SK-N-MC (cell line): ENCODE data around the gene DCST2.

Source experiments
- DNase-seq: peaks from one replicate; pipeline ENCODE4 v3.0.0-alpha.2; 2011; ENCODE audit warnings: low read depth, low spot score
- H3K27ac ChIP-seq: fragments of 200-600 bp; sonication (generic); 2 replicates; pipeline ENCODE4 v1.5.1; 2016; ENCODE audit warnings: mixed run types
- H3K36me3 ChIP-seq: fragments of 200-600 bp; sonication (generic); 2 replicates; pipeline ENCODE4 v1.6.1; 2017; ENCODE audit warnings: antibody characterized with exemption, low read length, mixed read lengths; ENCODE audit not compliant: insufficient read depth
- H3K4me3 ChIP-seq: fragments of 200-600 bp; sonication (generic); 2 replicates; pipeline ENCODE4 v1.5.1; 2016
- H3K9ac ChIP-seq: fragments of 200-600 bp; sonication (generic); 2 replicates; pipeline ENCODE4 v1.8.0; 2017; ENCODE audit warnings: mixed run types, mixed read lengths; ENCODE audit not compliant: insufficient read length
- H3K9me3 ChIP-seq: fragments of 200-600 bp; sonication (generic); 2 replicates; pipeline ENCODE4 v1.6.1; 2017; ENCODE audit warnings: low read depth, mild to moderate bottlenecking, antibody characterized with exemption, low read length, moderate library complexity, mixed read lengths
- EZH2 ChIP-seq: fragments of 200-600 bp; sonication (generic); IDR thresholded peaks from one replicate; pipeline ENCODE4 v1.6.1; 2017; ENCODE audit warnings: antibody characterized with exemption
- FOXP2 ChIP-seq: optimal IDR thresholded peaks from 2 replicates; pipeline ENCODE3; 2011; ENCODE audit warnings: mild to moderate bottlenecking, moderate library complexity; ENCODE audit not compliant: insufficient read depth; ENCODE audit errors: extremely low read length, control extremely low read depth
- POLR2AphosphoS5 ChIP-seq: IDR thresholded peaks from 2 replicates; pipeline ENCODE4 v1.6.1; 2012; ENCODE audit warnings: mild to moderate bottlenecking, low read depth, low read length, borderline replicate concordance

DCST2 gene

DNA sequence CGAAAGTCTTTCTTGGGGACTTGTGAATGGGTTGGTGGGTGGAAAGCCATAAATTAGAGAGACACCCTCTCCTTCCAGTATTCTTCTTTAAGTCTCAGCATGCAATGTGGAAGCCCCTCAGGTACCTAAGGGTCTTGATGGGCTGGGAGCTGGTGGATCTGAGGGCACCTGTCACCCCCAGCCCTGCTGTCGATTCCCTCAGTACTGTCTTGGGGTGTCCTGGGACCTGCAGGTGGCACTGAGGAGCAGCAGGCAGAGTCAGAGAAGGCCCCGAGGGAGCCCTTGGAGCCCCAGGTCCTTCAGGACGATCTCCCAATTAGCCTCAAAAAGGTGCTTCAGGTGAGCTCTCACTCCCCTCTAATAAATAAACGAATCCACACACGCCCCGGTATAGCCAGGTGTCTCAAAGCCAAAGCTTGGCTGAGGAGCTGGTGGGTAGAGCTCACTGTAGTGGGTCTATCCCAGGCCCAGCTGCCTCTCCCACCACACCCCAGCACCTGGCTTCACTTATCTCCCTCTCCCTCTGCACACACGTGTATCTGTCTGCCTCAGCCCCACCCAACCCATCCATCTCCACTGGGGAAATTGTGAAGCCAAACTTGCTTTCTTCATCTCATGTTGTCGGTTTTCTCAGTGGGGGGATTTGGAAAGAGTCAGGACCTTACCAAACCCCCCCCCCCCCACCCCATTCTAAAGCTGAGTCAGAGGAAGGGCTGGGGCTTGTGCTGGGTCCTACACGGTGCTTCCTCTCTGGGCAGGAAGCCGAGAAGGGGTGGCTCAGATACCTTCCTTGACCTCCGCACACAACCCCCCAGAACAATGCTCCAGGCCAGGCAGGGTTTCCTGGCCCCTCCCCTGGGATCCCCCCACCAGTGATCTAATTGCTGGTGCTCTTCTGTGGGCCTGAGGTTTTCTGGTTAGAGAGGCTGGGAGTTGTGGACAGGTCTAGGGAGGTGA is 19.1 kb upstream of the DCST2 start:
- H3K4me3 ChIP-seq = peak overlapping the region; percentile 97
- H3K27ac ChIP-seq = no peak overlapping the region
- DNase-seq = no peak
- no peaks in the 10 kb centered on the region for H3K36me3 ChIP-seq
- H3K9ac ChIP-seq = peak overlapping the region; percentile 75
- H3K9me3 ChIP-seq = no peaks in the 10 kb centered on the region
- TF ChIP-seq EZH2 (no peak), POLR2AphosphoS5 (no peak), FOXP2 (no peak)

DNA sequence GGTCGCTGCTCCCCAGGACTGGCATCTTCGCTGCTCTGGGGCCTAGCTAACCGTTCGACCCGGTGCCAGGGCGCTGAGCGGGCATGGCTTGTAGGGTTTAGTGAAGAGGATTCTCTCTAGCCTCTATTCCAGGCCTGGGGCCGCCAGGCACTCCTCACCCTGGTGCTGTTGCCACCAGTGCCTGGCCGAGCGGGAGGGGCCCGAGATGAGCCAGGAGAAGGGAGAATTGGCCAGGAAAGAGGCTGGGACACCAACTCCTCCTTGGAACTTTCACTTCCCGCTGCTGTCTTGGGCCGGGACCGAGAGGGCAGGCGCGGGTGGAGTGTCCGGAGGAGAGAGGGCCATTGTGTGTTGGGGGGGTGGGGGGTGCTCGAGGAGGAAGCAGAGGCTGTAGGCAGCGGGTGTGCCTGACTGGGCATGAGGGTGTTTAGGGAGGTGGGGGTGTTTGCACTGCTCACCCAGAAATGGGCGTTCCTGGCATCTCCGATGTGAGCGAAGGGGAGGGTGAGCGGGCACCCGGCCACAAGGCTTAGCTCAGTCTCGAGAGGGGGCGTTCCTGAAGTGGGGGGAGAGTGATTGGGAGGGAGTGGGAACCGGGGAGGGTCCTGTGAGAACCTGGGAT is 18.3 kb upstream of the DCST2 start:
- H3K27ac ChIP-seq = no peak overlapping the region
- DNase-seq = no peak
- TF ChIP-seq POLR2AphosphoS5 (no peak), EZH2 (no peak), FOXP2 (no peak)

DNA sequence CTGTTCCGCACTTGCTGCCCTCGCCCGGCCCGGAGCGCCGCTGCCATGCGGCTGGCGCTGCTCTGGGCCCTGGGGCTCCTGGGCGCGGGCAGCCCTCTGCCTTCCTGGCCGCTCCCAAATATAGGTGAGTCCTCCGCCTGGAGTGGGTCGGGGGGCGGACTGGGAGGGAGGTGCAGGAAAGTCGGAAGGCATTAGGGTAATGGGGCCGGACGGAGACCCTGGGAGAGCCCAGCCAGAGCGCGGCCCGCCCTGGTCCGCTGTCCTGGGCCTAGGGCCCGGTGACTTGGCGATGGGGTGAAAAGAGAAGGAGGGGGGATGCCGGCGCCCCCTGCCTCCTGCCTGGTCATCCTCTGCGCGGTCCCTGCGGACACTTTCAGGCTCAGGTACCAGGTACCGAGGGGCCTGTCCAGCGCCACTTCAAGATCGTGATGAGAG is 17.8 kb upstream of the DCST2 start:
- TF ChIP-seq POLR2AphosphoS5 = peak; percentile 13; the same call in 1 of the 2 replicates
- no peak for TF ChIP-seq FOXP2
- no peak for TF ChIP-seq EZH2
- no peak for DNase-seq
- H3K9me3 ChIP-seq = no peaks in the 10 kb centered on the region
- H3K27ac ChIP-seq = no peak overlapping the region
- peak overlapping the region; percentile 75 for H3K9ac ChIP-seq
- H3K36me3 ChIP-seq = no peaks in the 10 kb centered on the region
- H3K4me3 ChIP-seq = peak overlapping the region; percentile 97

More for the DNA sequence above, 18.3 kb upstream of the DCST2 start:
- peak overlapping the region; percentile 75 for H3K9ac ChIP-seq
- no peaks in the 10 kb centered on the region for H3K9me3 ChIP-seq
- peak overlapping the region; percentile 97 for H3K4me3 ChIP-seq
- no peaks in the 10 kb centered on the region for H3K36me3 ChIP-seq

DNA sequence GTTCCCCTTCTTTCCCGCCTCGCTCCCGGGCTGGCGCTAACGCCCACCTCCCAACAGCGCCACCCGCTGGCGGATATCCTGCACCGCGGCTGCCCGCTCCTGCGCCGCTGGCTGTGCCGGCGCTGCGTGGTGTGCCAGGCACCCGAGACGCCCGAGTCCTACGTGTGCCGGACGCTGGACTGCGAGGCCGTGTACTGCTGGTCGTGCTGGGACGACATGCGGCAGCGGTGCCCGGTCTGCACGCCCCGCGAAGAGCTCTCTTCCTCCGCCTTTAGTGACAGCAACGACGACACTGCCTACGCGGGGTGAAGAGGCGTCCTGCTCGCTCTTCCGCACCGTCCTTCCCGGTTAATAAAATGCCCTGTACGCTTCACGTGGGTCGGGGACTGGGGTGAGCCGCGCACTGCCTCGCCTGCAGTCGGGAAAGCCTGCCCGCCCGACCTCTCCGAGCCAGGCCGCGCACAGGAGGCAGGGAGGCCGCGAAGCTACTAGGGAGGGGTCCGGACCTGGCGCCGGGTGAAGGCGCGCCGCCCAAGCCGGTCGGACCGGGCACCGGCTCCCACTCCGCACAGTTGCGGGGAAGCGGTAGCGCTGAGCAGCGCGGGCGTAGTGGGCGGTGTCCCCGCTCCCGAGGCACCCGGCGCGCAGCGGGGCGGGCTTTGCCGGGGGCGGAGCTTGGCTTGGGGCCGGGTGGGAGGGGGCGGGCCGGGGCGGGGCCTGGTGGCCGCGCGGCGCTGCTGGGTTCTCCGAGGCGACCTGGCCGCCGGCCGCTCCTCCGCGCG is 17.2 kb upstream of the DCST2 start, which contains the start of gene ADAM15:
TSS of gene ADAM15 (plus strand) at position 757 of the 782 bp plus-strand sequence. CDS start 71 bp downstream, outside the sequence.
- no peaks in the 10 kb centered on the region for H3K36me3 ChIP-seq
- H3K4me3 ChIP-seq = peak within 1 kb of the TSS; percentile 97
- peak within 1 kb of the TSS; percentile 85 for H3K27ac ChIP-seq
- TF ChIP-seq POLR2AphosphoS5 (peak; percentile 83), FOXP2 (no peak), EZH2 (no peak)
- no peaks in the 10 kb centered on the region for H3K9me3 ChIP-seq
- peak within 1 kb of the TSS; percentile 76 for H3K9ac ChIP-seq
- no peak for DNase-seq

DNA sequence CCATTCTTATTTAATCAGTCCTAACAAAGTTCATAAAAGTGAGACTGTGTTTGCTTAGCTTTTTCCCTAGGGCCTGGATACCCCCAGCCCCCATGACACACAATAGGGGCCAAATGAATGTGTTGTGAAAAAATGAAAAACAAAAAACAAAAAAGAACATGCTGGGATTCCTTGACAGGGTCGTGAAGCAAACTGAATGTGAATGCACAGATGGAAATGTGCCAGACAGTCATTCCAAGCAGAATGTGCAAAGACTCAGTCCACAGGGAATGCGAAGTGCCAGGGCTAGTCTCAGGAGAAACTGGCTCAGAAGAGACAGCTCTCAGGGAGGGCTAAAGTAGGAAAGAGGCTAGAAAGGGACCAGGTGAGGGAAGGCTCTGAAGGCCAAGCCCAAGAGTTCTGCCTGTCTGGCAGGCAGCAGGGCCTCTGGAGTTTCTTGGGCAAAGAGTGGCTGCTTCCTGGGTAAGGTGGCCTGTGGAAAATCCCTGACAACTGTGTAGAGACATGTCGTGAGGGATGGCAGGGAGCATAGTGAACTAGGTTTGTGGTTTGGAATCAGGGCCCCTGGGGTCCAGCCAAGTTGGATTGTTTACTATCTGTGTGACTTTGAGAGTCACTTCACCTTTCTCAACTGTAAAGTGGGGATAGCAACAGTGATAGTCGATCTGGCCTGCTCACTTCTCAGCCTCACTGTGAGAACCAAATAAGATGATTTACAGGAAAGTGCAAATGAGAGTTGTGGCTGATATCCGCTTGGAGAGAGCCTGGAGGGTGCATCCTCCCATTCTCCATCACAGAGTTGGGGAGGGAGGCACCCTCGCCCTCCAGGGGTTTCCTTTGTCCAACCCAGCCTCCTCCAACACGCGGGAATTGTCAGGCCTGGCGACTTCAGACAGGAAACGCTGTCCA is 16.3 kb upstream of the DCST2 start:
- H3K9ac ChIP-seq = peak overlapping the region; percentile 76
- H3K4me3 ChIP-seq = peak overlapping the region; percentile 97
- no peak for TF ChIP-seq FOXP2
- no peak for TF ChIP-seq POLR2AphosphoS5
- no peak for TF ChIP-seq EZH2
- no peaks in the 10 kb centered on the region for H3K36me3 ChIP-seq
- peak overlapping the region; percentile 85 for H3K27ac ChIP-seq
- DNase-seq = no peak
- H3K9me3 ChIP-seq = no peaks in the 10 kb centered on the region

DNA sequence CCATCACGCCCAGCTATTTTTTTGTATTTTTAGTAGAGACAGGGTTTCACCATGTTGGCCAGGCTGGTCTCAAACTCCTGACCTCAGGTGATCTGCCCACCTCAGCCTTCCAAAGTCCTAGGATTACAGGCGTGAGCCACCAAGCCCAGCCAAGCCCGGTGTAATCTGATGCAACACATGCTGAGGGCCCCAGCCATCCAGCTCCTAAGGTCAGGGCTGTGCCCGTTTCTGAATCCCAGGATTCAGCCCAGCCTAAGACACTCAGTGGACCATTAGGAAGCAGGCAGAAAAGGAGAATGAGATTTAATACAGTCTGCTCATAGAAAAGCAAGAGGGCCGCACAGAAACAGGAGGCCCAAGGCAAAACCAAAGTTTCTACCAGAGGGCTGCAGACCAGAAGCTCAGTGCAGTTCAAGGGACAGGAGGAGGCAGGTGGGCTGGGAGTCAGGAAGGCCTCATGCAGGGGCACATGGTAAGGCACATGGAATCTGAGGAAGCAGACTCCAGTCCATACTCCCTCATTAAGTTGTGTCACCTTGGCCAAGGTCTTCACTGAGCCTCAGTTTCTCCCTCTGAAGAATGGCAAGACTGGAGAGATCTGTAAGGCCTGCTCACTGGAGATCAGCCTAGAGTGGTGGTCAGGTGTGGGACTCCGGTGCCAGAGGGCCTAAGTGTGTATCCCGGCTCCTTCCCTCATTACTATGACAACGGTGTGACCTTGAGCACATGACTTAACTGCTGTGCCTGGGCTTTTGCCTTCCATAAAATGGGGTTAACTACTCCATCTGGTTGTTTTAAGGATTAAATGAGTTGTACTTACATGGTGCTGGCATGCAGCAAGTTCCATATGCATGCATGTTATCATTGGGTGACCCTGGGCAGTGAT is 15.1 kb upstream of the DCST2 start:
- Histone ChIP-seq H3K9me3 (no peaks in the 10 kb centered on the region), H3K36me3 (no peaks in the 10 kb centered on the region), H3K9ac (no peak overlapping the region), H3K4me3 (no peak overlapping the region), H3K27ac (no peak overlapping the region)
- TF ChIP-seq EZH2 (no peak), FOXP2 (no peak), POLR2AphosphoS5 (no peak)
- no peak for DNase-seq
